ENCODE results near the gene YWHAB. TPM values are rescaled to one million over a fixed set of nuclear protein-coding genes. Genes with fewer than 3 reads are reported as not detected.

The YWHAB gene
- total RNA-seq, 4 donors from 2014 or later = 110 to 170 (median 133) TPM

DNA sequence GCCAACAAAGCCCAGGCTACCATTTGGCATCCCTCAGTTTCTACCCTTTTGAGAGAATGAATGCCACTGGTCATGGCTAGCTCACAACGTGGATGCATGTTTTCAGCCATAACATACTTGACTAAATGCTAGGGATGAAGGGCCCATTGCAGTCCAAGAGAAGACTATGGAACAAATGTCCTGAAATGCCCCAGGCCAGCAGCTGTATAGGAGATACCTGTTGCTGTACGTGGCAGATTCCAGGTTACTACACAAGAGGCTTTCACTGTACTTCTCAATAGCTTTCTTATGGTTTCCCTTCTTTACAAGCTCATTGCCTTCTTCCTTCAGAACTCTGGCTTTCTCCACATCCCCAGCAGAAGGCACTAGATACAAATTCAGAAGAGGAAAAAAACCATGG is 63.0 kb downstream of the YWHAB start:
- Histone ChIP-seq H3K36me3 (peaks cover 16 to 100% (median 41%) of the 10 kb centered on the region in 3 donors), H3K4me1 (no peaks in the 10 kb centered on the region), H3K4me3 (no peak overlapping the region), H3K27ac (no peak overlapping the region), H3K9me3 (no peaks in the 10 kb centered on the region), H3K27me3 (no peaks in the 10 kb centered on the region)
- WGBS, 2 donors = 71 to 78% methylated on average over 2 of the region's 2 CpGs
- no peak for DNase-seq
- intact Hi-C loops (cut with DNase I) = no loop called here
- TF ChIP-seq POLR2A (IDR thresholded peaks at IDR 0.05) = no peak
- TF ChIP-seq, protein P1, sequence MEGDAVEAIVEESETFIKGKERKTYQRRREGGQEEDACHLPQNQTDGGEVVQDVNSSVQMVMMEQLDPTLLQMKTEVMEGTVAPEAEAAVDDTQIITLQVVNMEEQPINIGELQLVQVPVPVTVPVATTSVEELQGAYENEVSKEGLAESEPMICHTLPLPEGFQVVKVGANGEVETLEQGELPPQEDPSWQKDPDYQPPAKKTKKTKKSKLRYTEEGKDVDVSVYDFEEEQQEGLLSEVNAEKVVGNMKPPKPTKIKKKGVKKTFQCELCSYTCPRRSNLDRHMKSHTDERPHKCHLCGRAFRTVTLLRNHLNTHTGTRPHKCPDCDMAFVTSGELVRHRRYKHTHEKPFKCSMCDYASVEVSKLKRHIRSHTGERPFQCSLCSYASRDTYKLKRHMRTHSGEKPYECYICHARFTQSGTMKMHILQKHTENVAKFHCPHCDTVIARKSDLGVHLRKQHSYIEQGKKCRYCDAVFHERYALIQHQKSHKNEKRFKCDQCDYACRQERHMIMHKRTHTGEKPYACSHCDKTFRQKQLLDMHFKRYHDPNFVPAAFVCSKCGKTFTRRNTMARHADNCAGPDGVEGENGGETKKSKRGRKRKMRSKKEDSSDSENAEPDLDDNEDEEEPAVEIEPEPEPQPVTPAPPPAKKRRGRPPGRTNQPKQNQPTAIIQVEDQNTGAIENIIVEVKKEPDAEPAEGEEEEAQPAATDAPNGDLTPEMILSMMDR (IDR thresholded peaks at IDR 0.05) = no peak

GRCh38 chr20:44950368-44950767 is 64.9 kb downstream of the YWHAB start:
- no peak for DNase-seq

DNA sequence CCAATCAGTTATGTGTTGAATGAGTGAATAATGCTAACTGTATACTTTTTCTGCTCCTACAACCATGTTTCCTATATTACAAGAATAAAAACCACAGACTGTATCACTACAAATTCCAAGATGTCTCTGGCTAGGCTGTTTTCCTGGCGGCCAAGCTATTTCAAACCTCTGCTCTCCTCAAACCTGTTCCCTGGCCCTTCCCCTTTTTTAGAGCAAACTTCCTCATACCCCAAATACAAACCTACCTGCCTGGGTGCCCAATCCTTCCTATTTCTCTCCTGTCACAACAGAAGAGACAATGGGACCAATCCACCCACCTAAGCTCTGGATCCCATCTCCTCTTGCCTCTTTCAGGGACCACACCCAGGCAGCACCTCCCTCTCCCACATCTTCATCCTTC is 67.2 kb downstream of the YWHAB start:
- intact Hi-C loops (cut with DNase I) = no loop called here
- H3K36me3 ChIP-seq = peaks cover 33 to 88% (median 47%) of the 10 kb centered on the region in 3 donors
- H3K27me3 ChIP-seq = no peaks in the 10 kb centered on the region
- H3K27ac ChIP-seq = no peak overlapping the region
- 91 to 94% methylated on average over 1 of the region's 1 CpG for WGBS, 2 donors
- no peak for DNase-seq
- no peak for TF ChIP-seq POLR2A (IDR thresholded peaks at IDR 0.05)
- TF ChIP-seq, protein P1 (IDR thresholded peaks at IDR 0.05) = no peak
- H3K4me1 ChIP-seq = peaks cover 0 to 18% (median 0%) of the 10 kb centered on the region in 3 donors
- H3K9me3 ChIP-seq = no peaks in the 10 kb centered on the region
- no peak overlapping the region for H3K4me3 ChIP-seq

More at GRCh38 chr20:44950368-44950767, 64.9 kb downstream of the YWHAB start:
- H3K27ac ChIP-seq = no peak overlapping the region
- intact Hi-C loops (cut with DNase I) = no loop called here
- H3K4me3 ChIP-seq = no peak overlapping the region
- 100% methylated on average over 1 of the region's 1 CpG; no CpG with 5 or more reads in 1 of the 2 donors for WGBS, 2 donors
- H3K9me3 ChIP-seq = no peaks in the 10 kb centered on the region
- H3K27me3 ChIP-seq = no peaks in the 10 kb centered on the region
- TF ChIP-seq, protein P1 (IDR thresholded peaks at IDR 0.05) = no peak
- TF ChIP-seq POLR2A (IDR thresholded peaks at IDR 0.05) = no peak
- H3K36me3 ChIP-seq = peaks cover 31 to 100% (median 50%) of the 10 kb centered on the region in 3 donors
- no peaks in the 10 kb centered on the region for H3K4me1 ChIP-seq

DNA sequence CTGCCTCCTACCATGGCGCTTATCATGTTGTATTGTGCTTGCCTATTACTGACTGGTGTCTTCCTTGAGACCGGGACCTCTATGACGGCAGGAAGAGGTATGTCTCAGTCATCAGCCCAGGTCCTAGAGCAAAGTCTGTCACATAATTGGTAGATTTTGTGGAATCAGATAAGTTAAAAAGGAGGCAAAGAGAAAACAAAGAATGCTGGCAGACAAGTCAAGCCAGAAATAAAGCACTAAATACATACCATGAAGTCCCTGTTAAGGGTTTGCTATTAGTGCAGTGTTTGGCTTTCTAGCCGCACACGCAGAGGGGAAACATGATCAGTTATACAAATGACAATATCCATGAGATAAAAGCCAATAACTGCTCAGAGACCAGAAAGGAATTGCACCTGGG is 68.7 kb downstream of the YWHAB start:
- Histone ChIP-seq H3K9me3 (no peaks in the 10 kb centered on the region), H3K4me1 (peaks cover 0 to 33% (median 7%) of the 10 kb centered on the region in 3 donors), H3K27me3 (no peaks in the 10 kb centered on the region), H3K4me3 (no peak overlapping the region), H3K36me3 (peaks cover 33 to 73% (median 39%) of the 10 kb centered on the region in 3 donors), H3K27ac (no peak overlapping the region)
- TF ChIP-seq POLR2A (IDR thresholded peaks at IDR 0.05) = no peak
- DNase-seq = no peak
- intact Hi-C loops (cut with DNase I) = no loop called here
- WGBS, 2 donors = 97 to 100% methylated on average over 5 of the region's 5 CpGs

GRCh38 chr20:44955270-44955669 is 69.8 kb downstream of the YWHAB start:
- DNase-seq = no peak
- intact Hi-C loops (cut with DNase I) = no loop called here
- H3K36me3 ChIP-seq = peaks cover 33 to 62% (median 39%) of the 10 kb centered on the region in 3 donors

More at GRCh38 chr20:44955270-44955669, 69.8 kb downstream of the YWHAB start:
- H3K27me3 ChIP-seq = no peaks in the 10 kb centered on the region
- TF ChIP-seq POLR2A (IDR thresholded peaks at IDR 0.05) = no peak
- TF ChIP-seq, protein P1 (IDR thresholded peaks at IDR 0.05) = no peak
- H3K27ac ChIP-seq = no peak overlapping the region
- H3K9me3 ChIP-seq = no peaks in the 10 kb centered on the region
- H3K4me3 ChIP-seq = no peak overlapping the region
- WGBS, 2 donors = 83 to 89% methylated on average over 4 of the region's 4 CpGs
- peaks cover 4 to 39% (median 10%) of the 10 kb centered on the region in 3 donors for H3K4me1 ChIP-seq
